Activated CD8-positive, alpha-beta memory T cell treated with anti-CD3 and anti-CD28 coated beads, Interleukin-2, amount 50 U/mL, for 4 hours (primary cell): ENCODE measurements around the gene LARGE2.
"Not testable (repeated sequence)": the region's sequence is repeated elsewhere in the genome, so short reads cannot be mapped to it uniquely, and the experiment has no call there.

Experiments used
- DNase-seq: peaks from one replicate; pipeline ENCODE4 v3.0.0-alpha.2; 2020

Gene LARGE2

GRCh38 chr11:45896422-45896984, 26.0 kb upstream of the LARGE2 start:
- no peak for DNase-seq

GRCh38 chr11:45897556-45897955, 24.9 kb upstream of the LARGE2 start:
- no peak for DNase-seq

DNA sequence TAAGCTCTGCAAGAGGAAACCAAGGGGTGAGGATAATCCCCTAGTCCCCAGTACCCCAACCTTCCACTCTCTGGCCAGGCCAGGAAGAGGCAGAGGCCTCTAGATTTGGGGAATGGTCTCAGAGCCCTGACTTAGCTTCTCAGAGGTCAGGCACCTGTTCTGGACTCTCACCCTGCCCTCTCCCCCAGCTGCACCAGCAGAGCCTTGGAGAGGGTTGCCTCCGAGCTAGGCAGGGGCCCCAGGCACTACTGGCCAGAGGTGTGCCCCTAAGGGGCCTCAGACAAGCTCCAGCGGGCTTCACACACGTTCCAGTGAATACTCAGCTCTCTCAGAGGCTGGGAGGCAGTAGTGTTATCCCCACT, 23.4 kb upstream of the LARGE2 start:
- no peak for DNase-seq

- peak; percentile 73 for DNase-seq
Observed at GRCh38 chr11:45899448-45900174, 22.8 kb upstream of the LARGE2 start.

- DNase-seq, result not testable (repeated sequence)
Observed at GRCh38 chr11:45900175-45900800, 22.2 kb upstream of the LARGE2 start.

DNA sequence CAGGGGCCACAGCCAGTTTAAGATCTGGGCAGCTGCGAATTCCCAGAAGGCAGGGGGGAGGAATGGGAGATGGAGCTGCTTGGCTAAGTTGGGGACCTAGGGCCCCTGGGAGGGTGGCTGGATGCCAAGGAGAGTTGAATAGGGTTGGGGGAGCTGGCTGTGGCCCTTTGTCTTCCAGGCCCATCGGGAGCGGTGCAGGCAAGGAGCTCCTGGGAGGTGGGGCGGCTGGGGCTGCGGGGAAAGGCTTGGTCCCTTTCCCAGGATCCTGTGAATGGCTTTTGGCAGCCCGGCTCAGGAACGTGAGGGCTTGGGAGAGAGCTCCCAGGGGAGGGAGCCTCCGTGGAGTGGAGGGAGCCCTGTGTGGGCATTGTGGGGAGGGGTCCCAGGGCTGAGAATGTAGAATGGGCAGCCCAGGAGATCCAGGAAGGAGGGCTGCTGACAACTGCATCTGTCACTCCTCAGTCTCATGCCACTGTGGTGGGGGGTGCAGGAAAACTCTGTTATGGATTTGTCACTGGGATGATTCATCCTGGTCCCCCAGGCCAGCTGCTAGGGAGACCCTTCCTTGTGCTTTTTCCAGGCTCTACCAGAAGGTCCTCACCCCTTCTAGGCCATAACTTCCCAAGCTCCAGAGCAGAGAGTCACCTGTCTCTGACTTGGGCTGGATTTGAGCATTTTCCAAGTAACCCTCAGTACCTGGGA, 21.4 kb upstream of the LARGE2 start:
- no peak for DNase-seq

- DNase-seq, result no peak
Observed at GRCh38 chr11:45901626-45902025, 20.8 kb upstream of the LARGE2 start.

DNA sequence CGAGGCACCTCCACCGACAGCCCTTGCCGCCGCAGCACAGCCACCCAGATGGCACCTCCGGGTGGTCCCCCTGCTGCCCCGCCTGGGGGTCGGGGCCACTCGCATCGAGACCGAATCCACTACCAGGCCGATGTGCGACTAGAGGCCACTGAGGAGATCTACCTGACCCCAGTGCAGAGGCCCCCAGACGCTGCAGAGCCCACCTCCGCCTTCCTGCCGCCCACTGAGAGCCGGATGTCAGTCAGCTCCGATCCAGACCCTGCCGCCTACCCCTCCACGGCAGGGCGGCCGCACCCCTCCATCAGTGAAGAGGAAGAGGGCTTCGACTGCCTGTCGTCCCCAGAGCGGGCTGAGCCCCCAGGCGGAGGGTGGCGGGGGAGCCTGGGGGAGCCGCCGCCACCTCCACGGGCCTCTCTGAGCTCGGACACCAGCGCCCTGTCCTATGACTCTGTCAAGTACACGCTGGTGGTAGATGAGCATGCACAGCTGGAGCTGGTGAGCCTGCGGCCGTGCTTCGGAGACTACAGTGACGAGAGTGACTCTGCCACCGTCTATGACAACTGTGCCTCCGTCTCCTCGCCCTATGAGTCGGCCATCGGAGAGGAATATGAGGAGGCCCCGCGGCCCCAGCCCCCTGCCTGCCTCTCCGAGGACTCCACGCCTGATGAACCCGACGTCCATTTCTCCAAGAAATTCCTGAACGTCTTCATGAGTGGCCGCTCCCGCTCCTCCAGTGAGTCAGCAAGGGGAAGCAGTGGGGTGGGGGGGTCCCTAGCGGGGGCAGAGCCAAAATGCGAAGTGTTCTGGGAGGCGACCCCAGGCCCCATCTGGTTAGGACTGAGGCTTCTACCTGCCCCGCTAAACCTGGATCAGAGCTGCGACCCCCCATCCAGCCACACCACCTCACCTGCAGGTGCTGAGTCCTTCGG, 19.7 kb upstream of the LARGE2 start:
- no peak for DNase-seq

DNA sequence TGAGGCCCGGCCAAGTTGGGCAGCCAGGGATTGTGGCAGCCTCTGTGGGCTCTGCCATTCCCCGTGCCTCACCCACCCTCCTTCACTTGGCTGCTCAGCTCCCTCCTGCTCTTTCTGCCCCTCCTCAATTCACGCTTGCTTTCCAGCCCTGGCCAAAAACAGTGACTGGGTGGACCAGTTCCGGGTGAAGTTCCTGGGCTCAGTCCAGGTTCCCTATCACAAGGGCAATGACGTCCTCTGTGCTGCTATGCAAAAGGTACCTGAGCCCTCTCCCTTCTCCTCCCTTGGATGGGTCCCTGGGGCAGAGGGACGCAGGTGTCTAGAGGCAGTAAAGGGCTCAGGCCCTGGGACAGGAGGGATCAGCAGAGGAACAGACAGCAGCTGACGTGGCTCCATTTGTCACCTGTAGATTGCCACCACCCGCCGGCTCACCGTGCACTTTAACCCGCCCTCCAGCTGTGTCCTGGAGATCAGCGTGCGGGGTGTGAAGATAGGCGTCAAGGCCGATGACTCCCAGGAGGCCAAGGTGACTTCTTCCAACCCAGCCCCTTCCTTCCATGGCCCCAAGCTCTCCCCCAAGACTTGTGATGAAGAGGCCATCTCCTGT, 18.0 kb upstream of the LARGE2 start:
- DNase-seq, result no peak

GRCh38 chr11:45905095-45905494, 17.4 kb upstream of the LARGE2 start:
- DNase-seq, result no peak

DNA sequence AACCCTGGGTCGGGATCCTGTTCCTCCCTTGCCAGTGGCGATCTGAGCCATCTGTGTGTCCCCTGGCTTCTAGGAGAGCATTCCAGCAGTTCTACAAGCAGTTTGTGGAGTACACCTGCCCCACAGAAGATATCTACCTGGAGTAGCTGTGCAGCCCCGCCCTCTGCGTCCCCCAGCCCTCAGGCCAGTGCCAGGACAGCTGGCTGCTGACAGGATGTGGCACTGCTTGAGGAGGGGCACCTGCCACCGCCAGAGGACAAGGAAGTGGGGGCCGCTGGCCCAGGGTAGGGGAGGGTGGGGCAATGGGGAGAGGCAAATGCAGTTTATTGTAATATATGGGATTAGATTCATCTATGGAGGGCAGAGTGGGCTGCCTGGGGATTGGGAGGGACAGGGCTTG, 16.9 kb upstream of the LARGE2 start:
- not testable (repeated sequence) for DNase-seq

- no peak for DNase-seq
Observed at GRCh38 chr11:45906096-45906682, 16.3 kb upstream of the LARGE2 start.

GRCh38 chr11:45906965-45907611, 15.4 kb upstream of the LARGE2 start, which contains the start of gene FREY1:
TSS of gene FREY1 (minus strand) at chr11:45907271. CDS start at chr11:45907245, 26 bp downstream.
- DNase-seq, result no peak

DNA sequence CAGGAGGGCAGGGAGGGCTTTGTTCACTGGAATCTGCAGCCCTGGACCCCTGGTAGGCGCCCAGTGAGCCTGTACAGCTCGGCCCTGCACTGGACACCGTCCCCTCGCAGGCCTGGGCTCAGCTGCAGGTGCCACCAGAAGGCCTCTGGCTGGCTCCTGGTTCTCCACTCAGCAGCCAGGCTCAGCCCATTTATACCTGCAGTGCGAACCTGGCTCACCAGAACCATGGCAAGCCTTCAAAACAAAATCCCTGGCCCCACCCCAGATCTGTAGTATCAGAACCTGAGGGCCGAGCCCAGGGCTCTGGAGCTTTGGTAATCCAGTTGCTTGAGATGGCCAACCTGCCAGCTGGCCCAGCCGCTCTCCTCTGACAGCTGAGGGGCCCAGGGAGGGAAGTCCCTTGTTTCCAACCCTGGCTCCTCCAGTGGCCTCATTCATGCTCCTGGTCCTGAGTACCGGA, 14.5 kb upstream of the LARGE2 start:
- no peak for DNase-seq

DNA sequence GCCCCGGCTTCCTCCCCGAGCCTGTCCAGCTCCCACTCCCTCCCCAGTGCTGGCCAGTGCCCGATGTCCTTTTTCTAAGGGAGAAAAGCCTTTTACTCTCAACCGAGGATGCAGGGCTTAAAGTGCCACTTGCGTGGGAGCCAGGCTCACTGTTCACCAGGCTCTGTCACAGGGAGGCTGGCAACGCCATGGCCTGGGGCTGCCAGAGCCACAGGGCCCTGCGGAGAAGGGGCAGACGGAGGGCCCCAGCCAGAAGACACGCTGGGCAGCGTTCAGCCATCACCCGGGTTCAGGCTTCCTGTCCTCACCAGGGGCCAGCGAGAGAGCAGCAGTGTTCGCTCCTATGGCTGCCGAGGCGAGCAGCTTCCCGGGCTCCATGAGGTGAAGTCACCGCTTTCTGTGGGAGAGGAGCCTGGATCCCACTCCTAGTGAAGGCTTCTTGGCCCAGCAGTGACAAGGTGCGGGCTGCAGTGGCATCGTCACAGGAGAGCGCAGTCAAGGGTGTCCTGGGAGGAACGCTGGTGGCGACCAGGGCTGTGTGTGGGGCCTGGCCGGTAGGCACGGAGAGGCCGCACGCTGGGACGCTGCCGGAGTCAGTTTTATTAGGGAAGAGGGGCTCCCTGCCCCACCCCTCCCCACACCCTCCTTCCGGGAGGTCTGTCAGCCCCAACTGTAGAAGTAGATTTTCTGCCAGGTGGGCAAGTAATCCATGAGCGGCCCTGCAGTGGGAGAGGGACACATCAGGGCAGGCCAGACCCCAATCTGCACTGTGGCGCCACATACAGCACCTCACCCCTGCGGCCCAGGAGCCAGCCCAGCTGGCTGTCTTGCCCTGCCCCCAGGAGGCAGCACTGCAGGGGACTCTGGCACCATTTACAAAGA, 12.6 kb upstream of the LARGE2 start:
- DNase-seq, result no peak

DNA sequence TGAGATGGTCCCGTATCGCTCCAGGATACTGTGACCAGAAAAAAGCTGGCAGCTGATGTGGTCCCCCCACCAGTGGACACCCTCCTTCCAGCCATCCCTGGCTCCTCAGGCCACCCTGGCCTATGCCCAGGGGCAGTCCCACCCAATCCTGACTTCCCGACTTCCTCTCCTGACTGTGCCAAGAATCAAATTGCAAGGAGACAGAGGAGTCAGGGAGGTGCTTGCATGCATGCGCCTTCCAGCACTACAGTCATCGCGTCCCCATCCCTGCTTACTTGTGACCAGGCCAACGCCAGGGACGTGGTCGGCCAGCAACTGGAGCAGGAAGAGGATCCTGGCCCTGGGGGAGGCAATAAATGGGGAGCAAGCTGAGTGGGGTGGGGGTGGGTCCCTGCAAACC, 11.8 kb upstream of the LARGE2 start:
- no peak for DNase-seq

DNA sequence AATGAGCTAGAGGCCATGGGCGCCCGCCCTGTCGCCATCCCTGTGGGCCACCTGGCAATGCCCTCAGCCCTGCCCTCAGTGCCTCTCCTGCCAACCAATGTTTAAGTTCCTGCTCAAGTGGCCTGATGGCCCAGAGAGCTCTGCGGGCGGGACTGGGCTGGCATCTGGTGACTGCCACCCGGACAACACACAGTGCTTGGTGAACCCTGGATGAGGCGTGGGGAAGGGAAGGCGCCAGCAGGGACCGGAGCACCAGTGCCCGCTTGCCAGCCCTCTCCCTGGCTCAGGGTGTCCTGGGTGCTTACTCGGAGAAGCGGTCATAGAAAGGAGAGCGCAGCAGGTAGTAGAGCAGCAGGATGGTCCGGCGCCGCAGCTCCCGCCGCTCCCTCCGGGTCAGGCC, 8.9 kb upstream of the LARGE2 start:
- no peak for DNase-seq

GRCh38 chr11:45913942-45914635, 8.4 kb upstream of the LARGE2 start:
- DNase-seq, result no peak

- no peak for DNase-seq
Observed at GRCh38 chr11:45915446-45915845, 7.0 kb upstream of the LARGE2 start.

GRCh38 chr11:45917286-45917622, 5.2 kb upstream of the LARGE2 start:
- no peak for DNase-seq
